Lower leg skin (tissue), 3 donors: ENCODE measurements around the gene PKD2L1.

ENCODE experiments used
- POLR2A ChIP-seq, 2 donors: fragments of 450-650 bp; IDR thresholded peaks; one replicate each; pipeline ENCODE4 v1.6.1; 2016 to 2017; ENCODE audit warnings: antibody characterized with exemption in 2 of 2, mild to moderate bottlenecking in 1 of 2, moderate library complexity in 1 of 2
- TF ChIP-seq, protein P1 (sequence below), 3 donors: fragments of 450-650 bp; IDR thresholded peaks; one replicate each; pipeline ENCODE4 v1.5.1; 2016; ENCODE audit warnings: antibody characterized with exemption in 3 of 3, mild to moderate bottlenecking in 3 of 3, moderate library complexity in 2 of 3

DNA sequence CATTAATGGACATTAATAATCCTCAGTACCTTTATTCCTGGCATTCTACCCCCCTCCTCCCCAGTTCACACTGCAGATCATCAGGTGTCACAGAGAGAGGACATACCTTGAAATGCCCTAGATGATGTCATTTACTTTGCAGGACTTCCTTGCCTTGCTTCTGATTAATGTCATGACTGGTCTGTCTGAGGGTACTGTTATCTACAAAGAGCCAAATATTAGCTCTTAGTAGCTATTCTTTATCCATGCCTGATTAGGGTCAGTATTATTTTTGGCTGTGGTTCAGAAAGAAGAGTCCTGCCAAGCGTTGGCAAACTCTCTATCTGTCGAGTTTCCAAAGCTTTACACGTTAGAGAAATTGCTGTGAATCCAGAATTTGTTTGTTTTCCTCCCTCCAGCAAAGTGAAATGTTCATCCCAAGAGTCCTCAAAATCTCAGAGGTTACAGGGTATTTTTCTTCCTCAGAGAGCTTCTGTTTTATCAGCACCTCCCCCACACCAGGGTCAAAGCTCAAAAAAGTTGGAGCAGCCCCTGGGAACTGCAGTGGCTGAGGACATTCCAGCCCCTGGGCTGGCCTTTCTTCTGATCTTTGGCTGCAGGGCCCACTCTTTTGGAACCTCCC, 29.6 kb upstream of the PKD2L1 start:
- TF ChIP-seq, protein P1, sequence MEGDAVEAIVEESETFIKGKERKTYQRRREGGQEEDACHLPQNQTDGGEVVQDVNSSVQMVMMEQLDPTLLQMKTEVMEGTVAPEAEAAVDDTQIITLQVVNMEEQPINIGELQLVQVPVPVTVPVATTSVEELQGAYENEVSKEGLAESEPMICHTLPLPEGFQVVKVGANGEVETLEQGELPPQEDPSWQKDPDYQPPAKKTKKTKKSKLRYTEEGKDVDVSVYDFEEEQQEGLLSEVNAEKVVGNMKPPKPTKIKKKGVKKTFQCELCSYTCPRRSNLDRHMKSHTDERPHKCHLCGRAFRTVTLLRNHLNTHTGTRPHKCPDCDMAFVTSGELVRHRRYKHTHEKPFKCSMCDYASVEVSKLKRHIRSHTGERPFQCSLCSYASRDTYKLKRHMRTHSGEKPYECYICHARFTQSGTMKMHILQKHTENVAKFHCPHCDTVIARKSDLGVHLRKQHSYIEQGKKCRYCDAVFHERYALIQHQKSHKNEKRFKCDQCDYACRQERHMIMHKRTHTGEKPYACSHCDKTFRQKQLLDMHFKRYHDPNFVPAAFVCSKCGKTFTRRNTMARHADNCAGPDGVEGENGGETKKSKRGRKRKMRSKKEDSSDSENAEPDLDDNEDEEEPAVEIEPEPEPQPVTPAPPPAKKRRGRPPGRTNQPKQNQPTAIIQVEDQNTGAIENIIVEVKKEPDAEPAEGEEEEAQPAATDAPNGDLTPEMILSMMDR (IDR thresholded peaks at IDR 0.05) = no peak
- TF ChIP-seq POLR2A (IDR thresholded peaks at IDR 0.05) = no peak
